ENCODE data around the gene BBIP1.

The BBIP1 gene

DNA sequence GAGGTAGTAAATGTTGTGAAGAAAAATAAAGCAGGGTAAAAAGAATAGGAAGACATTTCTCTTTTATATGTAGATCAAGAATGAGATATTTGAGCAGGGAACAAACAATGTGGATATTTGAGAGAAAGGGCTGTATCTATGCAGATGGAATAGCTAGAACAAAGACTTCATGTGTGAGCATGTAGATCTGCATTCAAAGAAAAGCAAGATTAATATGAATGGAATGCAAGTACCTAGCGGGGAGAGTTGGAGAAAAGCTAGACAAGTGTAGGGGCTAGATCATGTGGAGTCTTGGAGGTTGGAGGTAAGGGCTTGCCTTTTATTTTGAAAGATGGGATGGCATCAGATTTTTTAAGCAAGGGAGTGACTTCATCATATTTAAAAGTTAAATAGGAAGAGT, 27.5 kb upstream of the BBIP1 start:
- no peaks in the 10 kb centered on the region for H3K9me3 ChIP-seq (ENCODE audit: insufficient read depth, low read length, severe bottlenecking)
- no peaks in the 10 kb centered on the region for H3K4me1 ChIP-seq (ENCODE audit: insufficient read depth, low read length)
- no peak overlapping the region for H3K9ac ChIP-seq (ENCODE audit: low read depth, low read length)
- peaks cover 22% of the 10 kb centered on the region for H4K20me1 ChIP-seq (ENCODE audit: insufficient read depth, low read length)
- no peak overlapping the region for H3K27ac ChIP-seq (ENCODE audit: low read length)
- peaks cover 88% of the 10 kb centered on the region for H3K79me2 ChIP-seq (ENCODE audit: insufficient read depth, low read length)
- H2AFZ ChIP-seq (ENCODE audit: low read depth, low read length): no peak overlapping the region
- DNase-seq (no peak), ATAC-seq (ENCODE audit: insufficient read depth, low read depth) (no peak)
- H3K27me3 ChIP-seq (ENCODE audit: insufficient read depth, low read length, poor library complexity): no peaks in the 10 kb centered on the region
- no peak overlapping the region for H3K4me2 ChIP-seq (ENCODE audit: insufficient read depth, low read length)
- peaks cover 10% of the 10 kb centered on the region for H3K36me3 ChIP-seq (ENCODE audit: insufficient read depth, low read length)
- TF ChIP-seq EZH2 (IDR thresholded peaks at IDR 0.05; ENCODE audit: borderline replicate concordance, low read depth, low read length, severe bottlenecking): no peak
- TF ChIP-seq, protein P1, sequence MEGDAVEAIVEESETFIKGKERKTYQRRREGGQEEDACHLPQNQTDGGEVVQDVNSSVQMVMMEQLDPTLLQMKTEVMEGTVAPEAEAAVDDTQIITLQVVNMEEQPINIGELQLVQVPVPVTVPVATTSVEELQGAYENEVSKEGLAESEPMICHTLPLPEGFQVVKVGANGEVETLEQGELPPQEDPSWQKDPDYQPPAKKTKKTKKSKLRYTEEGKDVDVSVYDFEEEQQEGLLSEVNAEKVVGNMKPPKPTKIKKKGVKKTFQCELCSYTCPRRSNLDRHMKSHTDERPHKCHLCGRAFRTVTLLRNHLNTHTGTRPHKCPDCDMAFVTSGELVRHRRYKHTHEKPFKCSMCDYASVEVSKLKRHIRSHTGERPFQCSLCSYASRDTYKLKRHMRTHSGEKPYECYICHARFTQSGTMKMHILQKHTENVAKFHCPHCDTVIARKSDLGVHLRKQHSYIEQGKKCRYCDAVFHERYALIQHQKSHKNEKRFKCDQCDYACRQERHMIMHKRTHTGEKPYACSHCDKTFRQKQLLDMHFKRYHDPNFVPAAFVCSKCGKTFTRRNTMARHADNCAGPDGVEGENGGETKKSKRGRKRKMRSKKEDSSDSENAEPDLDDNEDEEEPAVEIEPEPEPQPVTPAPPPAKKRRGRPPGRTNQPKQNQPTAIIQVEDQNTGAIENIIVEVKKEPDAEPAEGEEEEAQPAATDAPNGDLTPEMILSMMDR (IDR thresholded peaks at IDR 0.05; ENCODE audit: borderline replicate concordance, extremely low read depth, low read length, poor library complexity, severe bottlenecking): no peak
- H3K4me3 ChIP-seq (ENCODE audit: low read depth in 1 of 2, low read length in 2 of 2): no peak overlapping the region

DNA sequence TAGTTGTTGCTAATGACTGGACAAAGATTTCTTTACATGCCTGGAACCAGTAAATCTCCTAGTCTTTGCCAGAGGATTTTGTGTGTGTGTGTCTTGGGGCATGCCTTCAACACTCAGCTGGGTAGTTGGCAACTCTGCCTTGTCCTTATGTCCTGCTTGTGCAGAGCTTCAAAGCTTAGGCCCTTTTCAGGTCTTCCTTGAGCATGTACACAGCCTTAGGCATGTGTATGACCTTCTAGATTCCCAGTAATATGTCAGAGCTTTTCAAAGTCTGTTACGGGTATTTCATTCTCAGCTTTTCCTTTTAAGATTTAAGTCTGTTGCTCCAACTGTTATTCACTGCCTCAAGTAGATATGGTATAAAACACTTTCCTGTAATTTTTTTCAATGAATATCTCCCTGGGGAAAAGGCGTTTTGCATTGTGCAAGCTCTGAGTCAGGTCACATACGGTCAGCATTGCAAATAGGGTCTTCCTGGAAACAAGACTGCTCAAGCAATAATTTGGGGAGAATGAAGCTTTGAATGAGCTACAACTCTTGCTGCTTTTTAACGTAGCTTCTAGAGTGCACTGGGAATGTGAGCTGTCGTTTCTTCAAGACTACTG, 25.9 kb upstream of the BBIP1 start:
- ATAC-seq (ENCODE audit: insufficient read depth, low read depth): no peak
- H4K20me1 ChIP-seq (ENCODE audit: insufficient read depth, low read length): peaks cover 26% of the 10 kb centered on the region

DNA sequence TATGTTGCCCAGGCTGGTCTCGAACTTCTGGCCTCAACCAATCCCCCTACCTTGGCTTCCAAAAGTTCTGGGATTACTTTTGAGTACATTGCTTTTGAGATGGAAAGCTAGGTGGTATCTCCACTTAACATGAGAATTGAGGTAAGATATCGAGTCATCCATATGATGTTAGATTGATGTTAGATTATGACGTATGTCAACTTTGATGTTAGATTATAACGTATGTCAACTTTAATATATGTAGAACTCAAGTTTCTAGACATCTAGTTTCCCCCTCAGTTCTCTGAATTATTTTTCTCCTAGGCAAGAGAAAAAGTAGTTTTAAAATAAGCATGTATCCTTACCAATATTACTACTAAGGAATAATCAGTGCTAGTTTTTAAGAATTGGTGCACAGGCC, 20.4 kb upstream of the BBIP1 start:
- peaks cover 42% of the 10 kb centered on the region for H4K20me1 ChIP-seq (ENCODE audit: insufficient read depth, low read length)
- TF ChIP-seq, protein P1 (IDR thresholded peaks at IDR 0.05; ENCODE audit: borderline replicate concordance, extremely low read depth, low read length, poor library complexity, severe bottlenecking): no peak
- TF ChIP-seq EZH2 (IDR thresholded peaks at IDR 0.05; ENCODE audit: borderline replicate concordance, low read depth, low read length, severe bottlenecking): no peak
- no peaks in the 10 kb centered on the region for H3K4me1 ChIP-seq (ENCODE audit: insufficient read depth, low read length)
- no peak overlapping the region for H3K9ac ChIP-seq (ENCODE audit: low read depth, low read length)
- H3K79me2 ChIP-seq (ENCODE audit: insufficient read depth, low read length): peaks cover 100% of the 10 kb centered on the region
- DNase-seq: no peak
- H3K9me3 ChIP-seq (ENCODE audit: insufficient read depth, low read length, severe bottlenecking): no peaks in the 10 kb centered on the region
- ATAC-seq (ENCODE audit: insufficient read depth, low read depth): no peak
- H3K4me3 ChIP-seq (ENCODE audit: low read depth in 1 of 2, low read length in 2 of 2): no peak overlapping the region
- H3K36me3 ChIP-seq (ENCODE audit: insufficient read depth, low read length): peaks cover 11% of the 10 kb centered on the region
- no peaks in the 10 kb centered on the region for H3K27me3 ChIP-seq (ENCODE audit: insufficient read depth, low read length, poor library complexity)
- H2AFZ ChIP-seq (ENCODE audit: low read depth, low read length): no peak overlapping the region
- H3K4me2 ChIP-seq (ENCODE audit: insufficient read depth, low read length): no peak overlapping the region
- H3K27ac ChIP-seq (ENCODE audit: low read length): no peak overlapping the region

More for the DNA sequence above, 25.9 kb upstream of the BBIP1 start:
- Histone ChIP-seq H3K4me2 (ENCODE audit: insufficient read depth, low read length) (no peak overlapping the region), H3K36me3 (ENCODE audit: insufficient read depth, low read length) (peaks cover 8% of the 10 kb centered on the region), H3K27me3 (ENCODE audit: insufficient read depth, low read length, poor library complexity) (no peaks in the 10 kb centered on the region), H3K79me2 (ENCODE audit: insufficient read depth, low read length) (peaks cover 94% of the 10 kb centered on the region), H2AFZ (ENCODE audit: low read depth, low read length) (no peak overlapping the region), H3K27ac (ENCODE audit: low read length) (no peak overlapping the region), H3K4me1 (ENCODE audit: insufficient read depth, low read length) (no peaks in the 10 kb centered on the region), H3K4me3 (ENCODE audit: low read depth in 1 of 2, low read length in 2 of 2) (no peak overlapping the region), H3K9ac (ENCODE audit: low read depth, low read length) (no peak overlapping the region), H3K9me3 (ENCODE audit: insufficient read depth, low read length, severe bottlenecking) (no peaks in the 10 kb centered on the region)
- no peak for DNase-seq
- TF ChIP-seq EZH2 (IDR thresholded peaks at IDR 0.05; ENCODE audit: borderline replicate concordance, low read depth, low read length, severe bottlenecking): no peak
- TF ChIP-seq, protein P1 (IDR thresholded peaks at IDR 0.05; ENCODE audit: borderline replicate concordance, extremely low read depth, low read length, poor library complexity, severe bottlenecking): no peak

Measured in DND-41 (cell line).